ENCODE data around the gene MKI67.

Gene MKI67

DNA sequence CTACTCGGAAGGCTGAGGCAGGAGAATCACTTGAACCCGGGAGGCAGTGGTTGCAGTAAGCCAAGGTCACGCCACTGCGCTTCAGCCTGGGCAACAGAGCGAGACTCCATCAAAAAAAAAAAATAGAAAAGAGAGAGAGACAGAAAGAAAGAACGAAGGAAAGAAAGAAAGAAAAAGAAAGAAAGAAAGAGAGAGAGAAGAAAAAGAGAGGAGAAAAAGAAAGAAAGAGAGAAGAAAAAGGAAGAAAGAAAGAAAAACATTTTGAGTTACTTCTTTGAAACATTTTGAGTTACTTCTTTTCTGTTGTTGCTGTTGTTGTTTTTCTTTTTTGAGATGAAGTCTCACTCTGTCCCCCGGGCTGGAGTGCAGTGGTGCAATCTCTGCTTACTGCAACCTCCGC lies 2.4 kb upstream of the MKI67 start:
- no peak overlapping the region for H3K4me3 ChIP-seq (ENCODE audit: low read length)
- no peak for DNase-seq (ENCODE audit: low read depth)
- TF ChIP-seq, protein P1, sequence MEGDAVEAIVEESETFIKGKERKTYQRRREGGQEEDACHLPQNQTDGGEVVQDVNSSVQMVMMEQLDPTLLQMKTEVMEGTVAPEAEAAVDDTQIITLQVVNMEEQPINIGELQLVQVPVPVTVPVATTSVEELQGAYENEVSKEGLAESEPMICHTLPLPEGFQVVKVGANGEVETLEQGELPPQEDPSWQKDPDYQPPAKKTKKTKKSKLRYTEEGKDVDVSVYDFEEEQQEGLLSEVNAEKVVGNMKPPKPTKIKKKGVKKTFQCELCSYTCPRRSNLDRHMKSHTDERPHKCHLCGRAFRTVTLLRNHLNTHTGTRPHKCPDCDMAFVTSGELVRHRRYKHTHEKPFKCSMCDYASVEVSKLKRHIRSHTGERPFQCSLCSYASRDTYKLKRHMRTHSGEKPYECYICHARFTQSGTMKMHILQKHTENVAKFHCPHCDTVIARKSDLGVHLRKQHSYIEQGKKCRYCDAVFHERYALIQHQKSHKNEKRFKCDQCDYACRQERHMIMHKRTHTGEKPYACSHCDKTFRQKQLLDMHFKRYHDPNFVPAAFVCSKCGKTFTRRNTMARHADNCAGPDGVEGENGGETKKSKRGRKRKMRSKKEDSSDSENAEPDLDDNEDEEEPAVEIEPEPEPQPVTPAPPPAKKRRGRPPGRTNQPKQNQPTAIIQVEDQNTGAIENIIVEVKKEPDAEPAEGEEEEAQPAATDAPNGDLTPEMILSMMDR (IDR thresholded peaks at IDR 0.05; ENCODE audit: insufficient read depth, low read depth, low read length, missing control alignments), result no peak

DNA sequence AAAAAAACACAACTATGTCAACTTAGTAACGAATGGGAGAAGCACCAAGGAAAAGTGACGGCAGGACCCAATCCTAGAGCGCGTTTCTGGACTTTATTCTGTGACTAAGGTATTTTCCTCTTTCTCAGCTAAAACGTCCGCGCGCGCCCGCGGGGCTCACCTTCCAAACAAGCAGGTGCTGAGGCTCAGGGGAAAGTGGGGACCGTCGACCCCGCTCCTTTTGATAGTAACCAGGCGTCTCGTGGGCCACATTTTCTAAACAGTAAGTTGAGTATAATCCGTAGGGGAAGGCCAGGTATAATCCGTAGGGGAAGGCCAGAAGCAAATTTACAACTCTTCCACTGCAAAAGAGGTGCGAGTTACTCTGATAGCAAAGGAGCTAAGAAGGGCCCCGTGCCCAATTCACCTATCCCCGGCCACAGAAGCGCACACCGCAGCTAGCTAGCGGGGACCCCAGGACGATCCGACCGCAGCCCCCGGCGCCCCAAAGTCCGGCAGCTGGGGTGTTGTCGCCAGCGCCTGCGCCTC lies 743 bp downstream of the MKI67 start:
- H3K4me3 ChIP-seq (ENCODE audit: low read length), result peak overlapping the region; percentile 61
- peak; percentile 40 for DNase-seq (ENCODE audit: low read depth)
- TF ChIP-seq, protein P1 (IDR thresholded peaks at IDR 0.05; ENCODE audit: insufficient read depth, low read depth, low read length, missing control alignments), result no peak

DNA sequence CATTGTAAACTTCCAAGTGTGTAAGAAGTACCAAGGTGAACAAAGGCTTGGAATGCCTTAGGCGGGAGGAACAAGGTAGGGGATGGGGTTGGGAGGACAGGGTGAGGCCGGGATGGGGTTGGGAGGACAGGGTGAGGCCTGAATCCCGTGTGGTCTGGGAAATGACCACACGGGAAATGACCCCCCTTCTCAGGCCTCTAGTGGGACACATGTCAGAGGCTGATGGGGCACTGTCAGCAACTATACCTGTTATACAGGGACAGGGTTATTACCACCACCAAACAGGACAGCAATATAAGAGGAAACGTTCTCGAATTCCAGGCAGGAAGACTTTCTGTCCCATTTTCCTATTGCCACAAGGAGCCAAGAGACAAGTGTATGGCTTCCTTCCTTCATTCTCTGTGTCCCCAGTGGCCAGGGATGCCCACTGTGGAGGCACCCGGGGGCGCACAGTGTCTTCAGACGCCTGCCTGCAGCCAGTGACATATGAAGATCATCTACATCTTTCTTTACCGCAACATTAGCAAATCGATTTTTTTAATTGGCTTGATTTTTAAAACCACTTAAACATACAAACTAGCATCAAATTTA lies 1.3 kb downstream of the MKI67 start:
- H3K4me3 ChIP-seq (ENCODE audit: low read length), result peak overlapping the region; percentile 61
- DNase-seq (ENCODE audit: low read depth), result no peak
- TF ChIP-seq, protein P1 (IDR thresholded peaks at IDR 0.05; ENCODE audit: insufficient read depth, low read depth, low read length, missing control alignments), result no peak

DNA sequence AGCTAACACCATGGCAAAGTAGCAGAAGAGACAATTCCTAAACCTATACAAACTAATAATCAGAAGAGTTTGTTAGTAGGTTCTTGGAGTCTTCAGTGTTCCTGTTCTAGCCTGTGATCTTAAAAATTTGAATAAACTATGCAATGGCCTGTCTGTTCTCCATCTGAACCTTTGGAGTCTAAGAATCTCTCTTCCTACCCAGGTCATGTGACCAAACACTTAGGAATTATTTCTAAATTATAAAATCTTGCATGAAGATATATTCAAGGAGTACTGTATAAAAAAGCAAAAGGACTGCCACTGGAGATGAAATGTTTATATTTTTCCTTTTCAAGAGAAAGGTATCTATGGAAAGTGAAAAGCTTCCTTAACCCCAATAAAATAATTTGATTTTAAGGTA lies 2.4 kb downstream of the MKI67 start:
- TF ChIP-seq, protein P1 (IDR thresholded peaks at IDR 0.05; ENCODE audit: insufficient read depth, low read depth, low read length, missing control alignments), result no peak
- DNase-seq (ENCODE audit: low read depth), result no peak
- H3K4me3 ChIP-seq (ENCODE audit: low read length), result peak overlapping the region; percentile 1

DNA sequence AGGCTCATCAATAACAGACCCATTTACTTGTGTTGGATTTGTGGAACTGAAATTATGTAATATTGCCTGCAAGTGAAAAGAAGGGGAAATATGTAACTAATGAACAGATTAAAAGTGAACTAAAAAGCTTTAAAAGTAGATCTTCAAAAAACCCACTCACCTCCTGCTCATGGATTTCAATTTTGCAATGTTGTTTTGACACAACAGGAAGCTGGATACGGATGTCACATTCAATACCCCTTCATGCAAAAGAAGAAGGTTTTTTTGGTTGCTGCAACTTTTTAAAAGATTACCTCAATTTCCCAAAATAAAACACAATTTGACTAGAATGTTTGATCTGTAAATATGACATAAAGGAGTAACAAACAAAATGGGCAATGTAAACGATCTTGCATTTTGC lies 3.3 kb downstream of the MKI67 start:
- TF ChIP-seq, protein P1 (IDR thresholded peaks at IDR 0.05; ENCODE audit: insufficient read depth, low read depth, low read length, missing control alignments), result no peak
- DNase-seq (ENCODE audit: low read depth), result no peak
- no peak overlapping the region for H3K4me3 ChIP-seq (ENCODE audit: low read length)

DNA sequence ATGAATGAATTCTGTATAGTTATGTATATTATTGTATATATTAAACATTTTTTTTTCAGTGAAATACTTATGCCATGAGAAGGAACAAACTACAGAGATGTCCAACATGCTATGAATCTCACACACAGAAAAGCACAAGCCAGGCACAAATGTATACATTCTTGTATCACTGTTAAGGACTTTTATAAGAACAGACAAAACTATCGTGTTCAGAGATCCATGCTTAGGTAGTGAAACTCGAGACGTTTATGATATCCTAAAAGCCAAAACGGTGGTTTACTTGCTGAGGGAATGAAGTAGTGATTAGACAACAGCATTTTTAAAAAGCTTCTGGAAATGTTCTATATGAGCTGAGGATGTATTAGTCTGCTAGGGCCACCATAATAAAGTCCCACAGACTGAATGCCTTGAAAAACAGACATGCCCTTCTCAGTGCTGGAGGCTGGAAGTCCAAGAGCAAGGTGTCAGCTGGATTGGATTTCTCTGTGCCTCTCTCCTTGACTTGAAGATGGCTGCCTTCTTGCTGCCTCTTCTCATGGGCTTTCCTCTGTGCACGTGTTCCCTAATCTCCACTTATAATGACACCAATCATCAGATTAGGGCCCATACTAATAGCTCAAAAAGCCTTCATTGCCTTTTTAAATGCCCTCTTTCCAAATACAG lies 4.3 kb downstream of the MKI67 start:
- DNase-seq (ENCODE audit: low read depth), result no peak
- TF ChIP-seq, protein P1 (IDR thresholded peaks at IDR 0.05; ENCODE audit: insufficient read depth, low read depth, low read length, missing control alignments), result no peak
- H3K4me3 ChIP-seq (ENCODE audit: low read length), result no peak overlapping the region

All from epithelial cell of esophagus (primary cell).